Eye (tissue), 1 donor: Measurements from ENCODE around the gene OPA3.
A peak's percentile ranks its signal among the peaks of the same experiment; 100 is the strongest.

Experiments
- DNase-seq: peaks from one replicate; pipeline ENCODE4 v3.0.0-alpha.2; 2015

The OPA3 gene

GRCh38 chr19:45500918-45501729, 83.5 kb downstream of the OPA3 start:
- no peak for DNase-seq

DNA sequence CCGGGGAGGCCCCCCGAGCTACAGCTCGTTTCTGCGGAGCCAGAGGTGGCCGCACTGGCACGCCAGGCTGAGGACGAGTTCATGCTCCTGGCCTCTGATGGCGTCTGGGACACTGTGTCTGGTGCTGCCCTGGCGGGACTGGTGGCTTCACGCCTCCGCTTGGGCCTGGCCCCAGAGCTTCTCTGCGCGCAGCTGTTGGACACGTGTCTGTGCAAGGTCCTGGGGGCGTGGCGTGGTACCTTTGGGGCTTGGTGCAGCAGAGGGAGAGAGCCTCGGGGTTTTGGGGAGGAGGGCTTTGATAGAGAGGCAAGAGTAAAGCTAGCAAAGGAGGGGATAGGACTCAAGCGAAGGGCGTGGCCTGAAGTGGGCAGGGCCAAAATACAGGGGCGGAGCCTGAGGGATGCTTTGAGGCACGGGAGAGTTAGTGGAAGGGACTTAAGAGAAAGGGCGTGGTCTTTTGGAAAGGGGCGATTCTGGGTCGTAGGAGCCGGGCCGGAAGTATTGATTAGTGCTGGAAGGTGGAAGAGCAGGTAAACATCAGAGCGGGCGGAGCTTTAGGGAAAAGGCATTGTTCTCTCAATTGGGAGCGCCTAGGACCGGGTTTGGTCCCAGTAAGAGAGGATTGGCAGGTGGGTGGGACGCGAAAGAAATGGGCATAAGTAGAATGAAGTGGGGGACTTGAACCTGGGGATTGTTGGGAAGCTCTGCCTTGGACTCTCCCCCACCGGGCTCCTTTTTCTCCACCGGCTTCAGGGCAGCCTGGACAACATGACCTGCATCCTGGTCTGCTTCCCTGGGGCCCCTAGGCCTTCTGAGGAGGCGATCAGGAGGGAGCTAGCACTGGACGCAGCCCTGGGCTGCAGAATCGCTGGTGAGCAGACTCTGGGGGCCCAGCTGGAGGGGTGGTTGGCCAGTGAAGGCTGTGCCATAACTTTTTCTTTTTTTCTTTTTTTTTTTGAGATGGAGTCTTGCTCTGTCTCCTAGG, 85.1 kb downstream of the OPA3 start:
- DNase-seq = peak; percentile 55

DNA sequence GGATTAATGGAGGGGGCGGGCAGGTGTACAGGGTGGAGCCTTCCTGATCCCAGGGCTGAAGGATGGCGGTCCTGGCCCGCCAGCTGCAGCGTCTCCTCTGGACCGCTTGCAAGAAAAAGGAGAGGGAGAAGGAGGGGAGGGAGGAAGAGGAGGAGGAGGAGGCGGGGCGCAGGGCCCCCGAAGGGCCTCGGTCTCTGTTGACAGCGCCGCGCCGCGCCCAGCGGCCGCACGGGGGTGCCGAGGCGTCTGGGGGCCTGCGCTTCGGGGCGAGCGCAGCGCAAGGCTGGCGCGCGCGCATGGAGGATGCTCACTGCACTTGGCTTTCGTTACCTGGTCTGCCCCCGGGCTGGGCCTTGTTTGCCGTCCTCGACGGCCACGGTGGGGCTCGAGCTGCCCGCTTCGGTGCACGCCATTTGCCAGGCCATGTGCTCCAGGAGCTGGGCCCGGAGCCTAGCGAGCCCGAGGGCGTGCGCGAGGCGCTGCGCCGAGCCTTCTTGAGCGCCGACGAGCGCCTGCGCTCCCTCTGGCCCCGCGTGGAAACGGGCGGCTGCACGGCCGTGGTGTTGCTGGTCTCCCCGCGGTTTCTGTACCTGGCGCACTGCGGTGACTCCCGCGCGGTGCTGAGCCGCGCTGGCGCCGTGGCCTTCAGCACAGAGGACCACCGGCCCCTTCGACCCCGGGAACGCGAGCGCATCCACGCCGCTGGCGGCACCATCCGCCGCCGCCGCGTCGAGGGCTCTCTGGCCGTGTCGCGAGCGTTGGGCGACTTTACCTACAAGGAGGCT, 86.0 kb downstream of the OPA3 start, which contains the start of gene PPM1N:
TSS of gene PPM1N (plus strand) at position 33 of the 785 bp plus-strand sequence. CDS start at position 63, 30 bp downstream.
- peak; percentile 53 for DNase-seq

DNA sequence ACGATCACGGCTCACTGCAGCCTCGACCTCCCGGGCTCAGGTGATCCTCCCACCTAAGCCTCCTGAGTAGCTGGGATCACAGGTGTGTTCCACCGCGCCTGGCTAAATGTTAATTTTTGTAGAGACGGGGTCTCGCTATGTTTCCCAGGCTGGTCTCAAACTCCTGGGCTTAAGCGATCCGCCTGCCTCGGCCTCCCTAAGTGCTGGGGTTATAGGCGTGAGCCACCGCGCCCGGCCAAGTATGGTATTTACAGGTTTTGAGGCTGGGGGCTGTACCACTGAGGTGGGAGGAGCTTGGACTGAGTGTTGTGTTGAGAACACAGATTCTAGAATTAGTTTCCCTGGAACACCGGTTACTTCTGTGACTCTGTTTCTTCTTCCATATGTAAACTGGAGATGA, 86.8 kb downstream of the OPA3 start:
- DNase-seq = peak; percentile 43

- DNase-seq = peak; percentile 84
These were observed 88.2 kb downstream of the OPA3 start for GRCh38 chr19:45496349-45496953.

DNA sequence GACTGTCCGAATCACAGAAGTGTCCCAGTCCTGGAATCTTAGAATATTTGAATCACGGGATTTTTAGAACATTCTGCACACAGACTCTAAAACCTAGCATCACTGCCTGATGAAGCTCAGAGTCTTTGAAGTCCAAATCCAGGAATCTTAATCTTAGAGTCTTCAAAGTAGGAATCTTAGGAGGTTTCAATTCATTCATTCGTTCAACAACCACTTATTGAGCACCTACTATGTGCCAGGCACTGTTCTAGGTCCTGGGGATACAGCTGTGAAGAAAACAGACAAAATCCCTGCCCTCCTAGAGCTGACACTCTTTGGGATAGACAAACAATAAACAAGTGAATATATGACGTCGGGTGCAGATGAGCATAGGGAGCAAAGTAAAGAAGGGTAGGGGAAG, 89.4 kb downstream of the OPA3 start:
- no peak for DNase-seq

DNA sequence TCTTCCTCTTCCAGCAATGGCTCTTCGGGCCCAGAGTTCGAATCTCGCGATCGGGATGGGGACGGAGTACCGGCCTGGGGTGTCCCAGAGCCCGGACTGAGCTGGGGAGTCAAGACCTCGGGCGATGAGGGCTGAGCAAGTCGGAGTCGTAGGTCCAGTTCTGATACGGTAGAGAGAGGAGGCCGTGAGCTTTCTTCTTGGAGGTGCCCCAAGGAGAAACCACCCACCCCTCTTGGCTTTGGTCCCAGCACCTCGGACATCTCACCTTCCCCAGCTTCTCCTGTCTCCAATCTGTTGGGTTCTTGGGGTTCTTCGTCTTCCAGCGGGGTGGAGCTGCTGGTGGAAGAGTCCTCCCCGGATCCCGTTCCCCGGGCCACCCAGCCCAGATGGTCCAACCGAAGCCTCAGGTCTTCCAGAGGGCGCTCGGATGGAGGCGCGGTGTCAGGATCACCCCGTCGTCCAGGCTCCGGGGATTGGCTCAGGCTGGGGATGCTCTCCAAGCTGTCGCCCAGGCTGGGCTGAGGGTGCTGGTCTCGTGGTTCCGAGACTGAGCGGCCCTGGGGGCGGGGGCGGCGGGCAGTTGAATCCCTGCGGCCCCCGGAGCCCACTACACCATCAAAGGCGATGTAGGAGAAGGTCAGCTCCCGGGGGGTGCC, 90.2 kb downstream of the OPA3 start:
- no peak for DNase-seq

- DNase-seq = peak; percentile 61
These were observed 91.8 kb downstream of the OPA3 start for GRCh38 chr19:45492627-45493470.

DNA sequence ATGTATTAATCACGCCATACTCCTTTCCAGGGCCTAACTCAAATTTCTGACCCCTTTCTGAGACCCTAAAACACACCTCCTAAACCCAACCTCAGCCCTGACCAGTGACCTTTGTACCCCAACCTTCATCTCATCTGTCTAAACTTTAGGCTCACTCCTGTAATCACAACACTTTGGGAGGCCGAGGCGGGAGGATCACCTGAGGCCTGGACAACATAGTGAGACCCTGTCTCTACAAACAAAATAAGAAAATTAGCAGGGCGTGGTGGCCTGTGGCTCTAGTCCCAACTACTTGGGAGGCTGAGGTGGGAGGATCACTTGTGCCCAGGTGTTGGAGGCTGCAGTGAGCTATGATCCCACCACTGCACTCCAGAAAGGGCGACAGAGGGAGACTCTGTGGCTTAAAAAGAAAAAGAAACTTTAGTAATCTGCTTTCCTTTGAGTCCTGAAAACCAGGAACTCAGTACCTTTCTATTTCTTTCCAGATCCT, 92.4 kb downstream of the OPA3 start:
- no peak for DNase-seq

DNA sequence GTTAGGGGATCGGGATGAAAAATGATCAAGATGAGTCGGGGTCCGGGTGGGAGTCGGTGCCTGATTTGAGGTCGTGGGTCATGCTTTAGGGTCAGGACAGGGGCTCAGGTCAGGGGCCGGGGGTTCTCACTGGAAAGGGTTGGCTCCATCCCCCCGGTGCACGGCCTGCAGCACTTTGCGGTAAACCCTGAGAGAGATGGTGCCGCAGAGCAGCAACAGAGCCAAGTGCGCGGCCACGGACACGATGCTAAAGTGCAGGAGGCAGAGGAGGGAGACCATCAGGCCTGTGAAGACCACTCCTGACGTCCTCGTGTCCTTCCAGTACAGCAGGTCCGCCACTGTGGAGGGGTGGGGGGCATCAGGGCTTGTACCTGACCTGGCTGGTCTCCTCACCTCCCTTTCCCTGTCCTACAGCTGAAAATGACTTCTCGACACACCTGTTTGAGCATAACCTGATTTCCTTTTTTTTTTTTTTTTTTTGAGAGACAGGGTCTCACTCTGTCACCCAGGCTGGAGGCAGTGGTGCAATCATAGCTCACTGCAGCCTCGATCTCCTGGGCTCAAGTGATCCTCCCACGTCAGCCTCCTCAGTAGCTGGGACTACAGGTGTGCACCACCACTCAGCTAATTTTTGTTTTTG, 95.3 kb downstream of the OPA3 start:
- no peak for DNase-seq

DNA sequence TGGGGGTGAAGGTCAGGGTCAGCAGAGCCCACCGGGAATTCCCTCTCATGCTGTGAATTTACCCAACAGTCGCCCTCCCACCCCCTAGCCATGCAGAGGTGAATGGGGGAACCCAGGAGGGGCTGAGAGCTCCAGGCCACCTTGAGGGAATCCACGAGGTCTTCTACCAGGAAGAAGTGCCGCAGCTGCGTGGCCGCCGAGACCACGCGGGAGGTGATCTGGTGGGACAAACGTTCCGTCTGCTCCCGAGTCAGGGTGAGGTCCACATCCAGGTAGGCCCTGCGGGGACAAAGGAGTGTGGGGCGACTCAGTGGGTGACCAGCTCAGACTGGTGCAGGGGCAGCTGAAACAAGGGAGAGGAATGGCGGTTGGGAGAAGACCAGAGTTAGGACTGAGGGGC, 95.9 kb downstream of the OPA3 start:
- DNase-seq = no peak

DNA sequence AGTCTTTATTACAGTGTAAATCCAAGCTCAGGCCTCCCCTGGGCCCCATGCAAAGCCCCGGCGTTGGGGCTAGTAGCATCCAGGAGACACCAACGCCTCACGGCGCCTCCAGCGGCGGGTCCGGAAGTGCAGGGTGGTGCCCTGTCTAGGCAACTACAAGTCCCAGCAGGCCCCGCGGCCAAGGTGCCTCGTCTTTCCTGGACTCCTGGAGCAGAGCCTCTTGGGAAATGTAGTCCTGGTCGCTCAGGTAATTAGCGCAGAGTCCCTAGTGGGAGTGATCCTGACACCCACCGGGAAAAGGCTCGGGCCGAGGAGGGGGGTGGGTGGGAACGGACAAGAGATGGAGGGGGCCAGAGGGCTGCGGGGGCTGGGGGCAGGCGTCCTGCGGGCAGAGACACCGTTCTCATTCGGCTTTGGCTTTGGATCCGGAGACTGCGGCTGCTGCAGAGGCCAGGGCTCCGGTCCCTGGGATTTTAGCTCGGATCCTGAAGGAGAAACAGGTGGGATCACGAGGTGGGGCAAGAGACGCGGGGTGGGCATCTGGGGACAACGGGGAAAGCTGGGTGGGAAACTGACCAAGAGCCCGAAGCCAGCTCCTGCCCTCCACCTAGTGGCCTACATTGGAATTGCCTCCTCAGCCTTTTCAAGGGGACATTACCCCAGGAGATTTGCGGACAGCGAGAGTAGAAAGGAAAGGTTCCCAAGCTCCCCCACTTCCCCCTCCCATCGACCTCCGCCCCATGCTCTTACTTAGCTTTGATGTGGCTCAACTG, 99.1 kb downstream of the OPA3 start:
- DNase-seq = peak; percentile 97

- no peak for DNase-seq
These were observed 100.2 kb downstream of the OPA3 start for GRCh38 chr19:45484273-45484945.

DNA sequence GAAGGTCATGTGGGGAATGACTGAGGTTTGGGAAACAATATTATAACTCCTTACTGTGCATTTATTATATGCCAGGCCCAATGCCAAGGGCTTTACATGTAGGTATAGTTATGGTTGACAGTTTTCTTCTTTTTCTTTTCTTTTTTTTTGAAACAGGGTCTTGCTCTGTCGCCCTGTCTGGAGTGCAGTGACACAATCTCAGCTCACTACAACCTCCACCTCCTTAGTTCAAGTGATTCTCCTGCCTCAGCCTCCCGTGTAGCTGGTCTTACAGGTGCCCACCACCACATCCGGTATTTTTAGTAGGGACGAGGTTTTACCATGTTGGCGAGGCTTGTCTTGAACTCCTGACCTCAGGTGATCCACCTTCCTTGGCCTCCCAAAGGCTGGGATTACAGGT, 101.6 kb downstream of the OPA3 start:
- no peak for DNase-seq

GRCh38 chr19:45478454-45479238, 106.0 kb downstream of the OPA3 start:
- DNase-seq = peak; percentile 98

DNA sequence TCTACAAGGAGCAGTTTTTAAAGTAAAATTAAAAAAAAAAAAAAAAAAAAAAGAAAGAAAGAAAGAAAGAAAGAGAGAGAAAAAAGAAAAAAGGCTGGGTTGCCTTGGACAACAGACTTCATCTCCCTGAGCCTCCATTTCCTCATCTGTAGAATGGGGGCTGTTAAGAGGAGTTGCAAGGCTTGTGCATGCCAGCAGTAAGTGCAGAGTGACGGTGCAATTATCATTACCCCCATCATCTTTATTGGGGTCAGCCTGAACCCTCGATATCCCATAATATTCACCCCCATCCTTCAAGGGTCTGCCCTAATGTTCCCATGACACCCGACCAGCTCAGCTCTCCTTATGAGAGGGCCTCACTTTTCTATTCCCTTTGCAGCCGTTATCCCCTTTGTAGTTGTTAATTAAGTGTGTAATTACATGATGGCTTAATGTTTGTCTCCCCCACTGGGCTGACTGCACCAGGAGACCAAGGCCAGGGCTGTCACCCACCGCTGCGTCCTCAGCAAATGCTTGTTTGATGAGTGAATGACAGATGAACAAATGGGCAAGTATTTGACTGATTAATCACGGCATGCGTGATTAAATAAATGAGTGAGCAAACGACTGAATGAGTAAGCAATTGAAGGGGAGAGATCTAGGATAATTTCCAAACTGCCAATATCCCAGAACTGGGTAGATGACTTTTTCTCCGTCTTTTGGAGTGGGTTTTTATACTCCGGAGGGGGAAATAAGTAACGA, 106.7 kb downstream of the OPA3 start:
- peak; percentile 92 for DNase-seq
